Heart left ventricle (tissue), 16 donors: ENCODE data around the gene HOXD9. TPM values are rescaled to one million over a fixed set of nuclear protein-coding genes. Genes with fewer than 3 reads are reported as not detected.

ENCODE experiments used
- ATAC-seq, 4 donors: fragments of 200-7000 bp; cut with Tn5 transposase; one replicate each; pipeline ENCODE4 v1.9.1; 2020 to 2022; ENCODE audit warnings: moderate library complexity in 4 of 4, mild to moderate bottlenecking in 3 of 4, moderate number of reproducible peaks in 1 of 4
- DNase-seq, 5 donors: peaks; one replicate each; pipeline ENCODE4 v3.0.0-alpha.2; 2020
- H3K27ac ChIP-seq, 12 donors: fragments of 200-600 bp; sonication (generic) in 4 of 12; one replicate each; pipeline versions ENCODE4 v1.5.0 to v1.8.0; 2016 to 2022; ENCODE audit warnings: mild to moderate bottlenecking in 2 of 12
- H3K27me3 ChIP-seq, 9 donors: fragments of 200-600 bp; sonication (generic) in 2 of 9; one replicate each; pipeline versions ENCODE4 v1.5.1 to v1.8.0; 2016 to 2022; ENCODE audit warnings: mild to moderate bottlenecking in 3 of 9
- H3K36me3 ChIP-seq, 9 donors: fragments of 200-600 bp; sonication (generic) in 2 of 9; one replicate each; pipeline versions ENCODE4 v1.5.0 to v1.8.0; 2018 to 2022; ENCODE audit warnings: mild to moderate bottlenecking in 2 of 9
- H3K4me1 ChIP-seq, 12 donors: fragments of 200-600 bp; sonication (generic) in 4 of 12; one replicate each; pipeline versions ENCODE4 v1.5.0 to v1.8.0; 2016 to 2022; ENCODE audit warnings: mild to moderate bottlenecking in 3 of 12
- H3K4me3 ChIP-seq, 12 donors: fragments of 200-600 bp; sonication (generic) in 4 of 12; one replicate each; pipeline versions ENCODE4 v1.5.0 to v1.8.0; 2017 to 2022; ENCODE audit warnings: mild to moderate bottlenecking in 9 of 12, moderate library complexity in 4 of 12
- H3K9me3 ChIP-seq, 12 donors: fragments of 200-600 bp; sonication (generic) in 4 of 12; one replicate each; pipeline versions ENCODE4 v1.5.0 to v1.8.0; 2016 to 2022; ENCODE audit warnings: mild to moderate bottlenecking in 1 of 12
- POLR2A ChIP-seq, 2 donors: fragments of 450-650 bp; IDR thresholded peaks; one replicate each; pipeline ENCODE4 v1.6.1; 2017; ENCODE audit warnings: antibody characterized with exemption in 2 of 2, mild to moderate bottlenecking in 2 of 2, moderate library complexity in 2 of 2
- WGBS, 4 donors: extraction: QIAGEN DNeasy Blood & Tissue Kit in 2 of 4; methylation state at CpG; one replicate each; pipeline versions ENCODE4 v1.1.5 to v1.1.7; 2013 to 2018; 5-methylcytosine and 5-hydroxymethylcytosine counted together
- intact Hi-C, 10 donors: fragments of 100-400 bp; cut with DNase I; formaldehyde crosslinking; loops; one replicate each; pipeline versions ENCODE4 v1.11.1 to v1.14.2; 2022
- polyA plus RNA-seq, 2 donors: library from polyadenylated mRNA; stranded (reverse); fragments of 200-250 nt; gene quantifications; one replicate each; pipeline ENCODE4 v1.2.3, GENCODE V29; 2013
- total RNA-seq, 9 donors: library from RNA; depleted of rRNA in 2 of 9; stranded (reverse); fragments of >200 nt in 2 of 9; fragmentation: NEBNext Ultra II Directional in 3 of 9; extraction: Animal tissue kit (Norgen Biotek cat#: 25700) in 3 of 9; gene quantifications; one replicate each; pipeline versions ENCODE4 v1.1.0 to v1.2.4, GENCODE V29; 2016 to 2023
- TF ChIP-seq, protein P1 (sequence below), 12 donors: fragments of 200-600 bp; sonication (generic) in 4 of 12; IDR thresholded peaks; one replicate each; pipeline versions ENCODE4 v1.5.0 to v1.8.0; 2018 to 2022; ENCODE audit warnings: antibody characterized with exemption in 12 of 12, mild to moderate bottlenecking in 5 of 12
- donor health status: ischemic (EF 13 %, LVEDD 7.1; RV severe dilation, severe dysfunction).
- donor health status: healthy with polysubstance abuse.
- donor health status: DM: no; HTN: yes; CAD: no.
- donor health status: DM: no; HTN: no; CAD: no.
- donor health status: ischemic (EF 25% LVEDD 6.9; RV normal size, moderate dysfunction).
- donor health status: ischemic (EF 25% LVEDD 5.7; RV mildly dilated, moderate dysfunction).
- donor health status: healthy.
- donor health status: DM: yes; HTN: yes; CAD: no.
- donor health status: ischemic (EF 35%, LVEDD 5.7; RV mildly dilated, moderate dysfunction).
- donor health status: nonischemic (EF 11% LVEDD 7.7; RV severe dilation, severe dysfunction).
- donor health status: DM: yes; HTN: yes; CAD: no.
- donor health status: PGD.
- donor health status: ischemic (EF 29% LVEDD 5.4; RV normal size, mild dysfunction).
- donor health status: nonischemic (EF 23%, LVEDD 6.1; RV moderate dilation, normal function).

HOXD9 gene
- total and polyA plus RNA-seq, 11 donors, result 0.23 to 0.43 (median 0.40) TPM; not detected in 8

DNA sequence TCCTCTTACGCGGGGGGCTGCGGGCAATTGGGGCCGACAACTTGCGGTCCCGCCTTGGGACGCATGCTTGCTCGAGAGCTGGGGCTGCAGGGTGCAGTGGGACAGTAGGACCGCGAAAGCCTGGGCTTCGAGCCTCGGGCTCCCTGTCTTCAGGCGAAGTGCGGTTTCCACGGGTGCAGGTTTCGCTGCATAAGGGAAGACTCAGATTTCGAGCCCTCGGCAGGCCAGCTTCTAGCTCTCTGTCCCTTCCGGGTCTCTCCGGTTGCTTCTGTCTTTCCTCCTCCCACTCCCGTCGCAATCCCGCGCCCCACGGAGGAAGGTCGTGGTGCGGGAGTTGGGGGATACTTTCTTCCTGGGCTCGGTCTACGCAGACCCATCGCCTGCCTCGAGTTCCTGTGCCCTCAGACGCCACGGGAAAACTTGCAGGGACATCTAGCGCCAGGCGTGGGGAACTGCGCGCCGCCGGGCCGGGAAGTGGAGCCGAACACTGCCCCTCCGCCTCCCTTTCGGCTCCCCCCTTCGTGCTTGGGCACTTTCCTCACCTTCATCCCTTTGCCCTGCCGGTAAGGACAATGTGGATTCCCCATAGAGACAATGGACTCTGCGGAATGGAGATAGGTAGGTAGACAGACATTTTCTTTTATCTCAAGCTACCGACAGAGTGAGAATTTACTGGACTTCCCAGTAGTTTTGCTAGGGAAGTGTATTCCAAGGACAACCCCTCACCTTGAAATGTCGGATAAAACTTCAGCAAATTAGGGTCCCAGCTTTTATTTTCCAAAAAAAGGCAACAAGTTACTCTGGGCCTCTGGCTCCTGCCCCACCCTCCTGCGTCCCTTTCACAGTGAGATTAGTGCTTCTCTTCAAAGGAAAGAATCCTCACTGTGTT lies 34.2 kb upstream of the HOXD9 start:
- Histone ChIP-seq H3K9me3 (no peaks in the 10 kb centered on the region), H3K4me3 (peak overlapping the region in 11 of 12 donors; percentile 7 to 43 (median 25)), H3K27ac (peak overlapping the region in 1 of 12 donors; percentile 86), H3K27me3 (peaks cover 88 to 100% (median 98%) of the 10 kb centered on the region in 9 donors), H3K4me1 (peaks cover 0 to 51% (median 12%) of the 10 kb centered on the region in 12 donors), H3K36me3 (no peaks in the 10 kb centered on the region)
- DNase-seq (peak in 3 of 5 donors; percentile 43 to 77 (median 52)), ATAC-seq (peak; percentile 41 to 87 (median 84))
- intact Hi-C loops, result loop anchor here (2.0 to 10.0 kb wide), 7 partner anchors 397 to 721 kb away; no protein-coding TSS in a partner anchor
- 2 to 4% (median 3%) methylated on average over 32 to 49 of the region's 49 CpGs for WGBS, 4 donors
- TF ChIP-seq, protein P1, sequence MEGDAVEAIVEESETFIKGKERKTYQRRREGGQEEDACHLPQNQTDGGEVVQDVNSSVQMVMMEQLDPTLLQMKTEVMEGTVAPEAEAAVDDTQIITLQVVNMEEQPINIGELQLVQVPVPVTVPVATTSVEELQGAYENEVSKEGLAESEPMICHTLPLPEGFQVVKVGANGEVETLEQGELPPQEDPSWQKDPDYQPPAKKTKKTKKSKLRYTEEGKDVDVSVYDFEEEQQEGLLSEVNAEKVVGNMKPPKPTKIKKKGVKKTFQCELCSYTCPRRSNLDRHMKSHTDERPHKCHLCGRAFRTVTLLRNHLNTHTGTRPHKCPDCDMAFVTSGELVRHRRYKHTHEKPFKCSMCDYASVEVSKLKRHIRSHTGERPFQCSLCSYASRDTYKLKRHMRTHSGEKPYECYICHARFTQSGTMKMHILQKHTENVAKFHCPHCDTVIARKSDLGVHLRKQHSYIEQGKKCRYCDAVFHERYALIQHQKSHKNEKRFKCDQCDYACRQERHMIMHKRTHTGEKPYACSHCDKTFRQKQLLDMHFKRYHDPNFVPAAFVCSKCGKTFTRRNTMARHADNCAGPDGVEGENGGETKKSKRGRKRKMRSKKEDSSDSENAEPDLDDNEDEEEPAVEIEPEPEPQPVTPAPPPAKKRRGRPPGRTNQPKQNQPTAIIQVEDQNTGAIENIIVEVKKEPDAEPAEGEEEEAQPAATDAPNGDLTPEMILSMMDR (IDR thresholded peaks at IDR 0.05), result peak; percentile 54 to 80 (median 75)
- TF ChIP-seq POLR2A (IDR thresholded peaks at IDR 0.05), result no peak

DNA sequence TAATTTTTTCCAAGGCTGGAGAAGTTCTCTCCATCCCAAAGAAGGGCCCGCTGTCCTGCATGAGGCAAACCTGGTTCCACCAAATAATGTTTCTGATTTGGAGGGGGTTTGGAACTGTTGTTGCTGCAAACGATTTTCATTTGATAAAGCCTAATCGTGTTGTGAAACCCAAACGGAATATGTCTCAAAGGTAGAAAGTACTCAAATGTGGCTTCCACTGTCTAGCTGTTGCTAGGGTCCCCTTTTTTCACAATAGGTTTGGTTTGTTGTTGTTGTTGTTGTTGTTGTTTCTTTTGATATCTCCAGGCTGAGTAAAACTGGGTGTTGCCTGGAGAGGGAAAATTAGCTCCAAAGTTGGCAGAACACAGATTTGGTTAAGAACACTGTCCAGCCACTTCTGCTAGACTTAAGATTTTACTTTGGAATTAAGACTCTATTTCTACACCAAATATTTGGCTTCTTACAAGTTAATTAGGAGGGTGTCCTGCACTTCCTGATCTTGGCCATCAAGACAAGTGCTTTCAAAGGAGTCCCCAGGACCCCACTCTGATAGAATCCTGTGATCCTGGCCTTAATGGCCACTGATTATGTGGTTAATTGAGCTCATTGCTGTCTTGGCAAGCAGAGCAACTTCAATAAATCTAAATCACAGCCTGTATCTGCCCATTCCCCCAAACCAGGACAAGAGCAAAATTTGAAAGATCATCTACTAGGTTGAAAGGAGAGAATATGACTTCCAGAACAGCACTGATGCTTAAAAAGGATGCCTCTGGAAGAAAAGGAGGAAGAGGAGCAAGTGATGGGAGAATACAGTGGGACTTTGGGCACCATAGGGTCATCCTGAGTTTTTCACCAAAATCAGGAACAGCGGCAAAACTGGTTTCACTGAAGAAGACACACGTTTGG lies 33.3 kb upstream of the HOXD9 start:
- H3K27ac ChIP-seq, result peak overlapping the region in 1 of 12 donors; percentile 86
- peaks cover 0 to 49% (median 12%) of the 10 kb centered on the region in 12 donors for H3K4me1 ChIP-seq
- DNase-seq (no peak), ATAC-seq (no peak)
- H3K9me3 ChIP-seq, result no peaks in the 10 kb centered on the region
- WGBS, 4 donors, result 6 to 14% (median 8%) methylated on average over 6 of the region's 6 CpGs
- no peak overlapping the region for H3K4me3 ChIP-seq
- H3K36me3 ChIP-seq, result no peaks in the 10 kb centered on the region
- intact Hi-C loops, result loop anchor here (2.0 to 10.0 kb wide), 7 partner anchors 398 to 722 kb away; no protein-coding TSS in a partner anchor
- peaks cover 87 to 100% (median 98%) of the 10 kb centered on the region in 9 donors for H3K27me3 ChIP-seq
- TF ChIP-seq, protein P1 (IDR thresholded peaks at IDR 0.05), result no peak
- TF ChIP-seq POLR2A (IDR thresholded peaks at IDR 0.05), result no peak

DNA sequence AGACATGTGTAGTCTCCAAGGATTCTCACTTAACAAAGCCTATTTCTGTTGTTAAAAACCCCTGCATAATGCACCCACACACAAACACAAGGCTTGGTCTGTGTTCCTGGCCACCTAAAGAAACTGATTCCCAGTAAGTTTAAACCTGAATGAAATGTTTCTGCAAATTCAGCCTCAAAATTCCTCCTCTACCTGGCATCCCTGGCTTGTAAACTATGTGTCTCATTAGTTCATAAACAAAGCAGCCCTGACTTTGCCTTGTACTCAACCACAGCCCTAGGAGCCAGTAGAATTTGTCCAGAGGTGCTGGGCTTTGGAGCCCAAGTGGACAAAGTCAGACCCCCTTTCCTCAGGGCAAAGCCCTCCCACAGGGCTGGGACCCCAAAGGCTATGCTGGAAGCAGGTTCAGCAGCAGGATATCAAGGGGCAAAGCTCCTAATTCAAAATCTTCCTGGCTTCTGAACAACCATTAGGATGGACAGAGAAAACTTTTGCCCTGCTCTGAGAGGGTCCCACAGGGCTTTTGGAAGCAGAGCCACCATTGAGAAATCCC lies 32.6 kb upstream of the HOXD9 start:
- H3K27me3 ChIP-seq, result peaks cover 89 to 100% (median 98%) of the 10 kb centered on the region in 9 donors
- ATAC-seq (no peak), DNase-seq (peak in 1 of 5 donors; percentile 5)
- peak overlapping the region in 1 of 12 donors; percentile 86 for H3K27ac ChIP-seq
- TF ChIP-seq, protein P1 (IDR thresholded peaks at IDR 0.05), result no peak
- TF ChIP-seq POLR2A (IDR thresholded peaks at IDR 0.05), result no peak
- intact Hi-C loops, result loop anchor here (2.0 to 10.0 kb wide), 8 partner anchors 399 to 835 kb away; no protein-coding TSS in a partner anchor
- peaks cover 0 to 48% (median 12%) of the 10 kb centered on the region in 12 donors for H3K4me1 ChIP-seq
- H3K9me3 ChIP-seq, result no peaks in the 10 kb centered on the region
- no peaks in the 10 kb centered on the region for H3K36me3 ChIP-seq
- no peak overlapping the region for H3K4me3 ChIP-seq
